ENCODE data around the gene SLC29A4. TPM values are rescaled to one million over a fixed set of nuclear protein-coding genes. Genes with fewer than 3 reads are reported as not detected.
"Not testable (repeated sequence)": the region's sequence is repeated elsewhere in the genome, so short reads cannot be mapped to it uniquely, and the experiment has no call there.

Gene SLC29A4
- total RNA-seq, 1 donor from 2014 or later, result 6.3 TPM

- not testable (repeated sequence) for H3K27ac ChIP-seq (ENCODE audit: low read depth, low read length); H3K27me3 ChIP-seq (ENCODE audit: control insufficient read depth in 3 of 3, insufficient read depth in 3 of 3, low read length in 3 of 3); H3K9me3 ChIP-seq (ENCODE audit: control insufficient read depth in 3 of 3, low read length in 3 of 3); H3K4me1 ChIP-seq (ENCODE audit: control insufficient read depth in 3 of 3, insufficient read depth in 3 of 3, low read length in 3 of 3); H3K4me3 ChIP-seq (ENCODE audit: low read length in 3 of 3); H3K9ac ChIP-seq (ENCODE audit: low read depth in 1 of 3, low read length in 3 of 3)
- peaks cover 18 to 23% (median 23%) of the 10 kb centered on the region in 3 donors for H3K36me3 ChIP-seq (ENCODE audit: control insufficient read depth in 3 of 3, insufficient read depth in 3 of 3, low read length in 3 of 3)
Measured at GRCh38 chr7:5307221-5308142, 24.7 kb downstream of the SLC29A4 start.

GRCh38 chr7:5309146-5309545 is 26.4 kb downstream of the SLC29A4 start:
- H3K4me1 ChIP-seq (ENCODE audit: control insufficient read depth in 3 of 3, insufficient read depth in 3 of 3, low read length in 3 of 3), result no peaks in the 10 kb centered on the region
- H3K9me3 ChIP-seq (ENCODE audit: control insufficient read depth in 3 of 3, low read length in 3 of 3), result no peaks in the 10 kb centered on the region
- no peak overlapping the region for H3K27ac ChIP-seq (ENCODE audit: low read depth, low read length)
- peaks cover 18 to 23% (median 23%) of the 10 kb centered on the region in 3 donors for H3K36me3 ChIP-seq (ENCODE audit: control insufficient read depth in 3 of 3, insufficient read depth in 3 of 3, low read length in 3 of 3)
- H3K4me3 ChIP-seq (ENCODE audit: low read length in 3 of 3), result no peak overlapping the region
- no peaks in the 10 kb centered on the region for H3K27me3 ChIP-seq (ENCODE audit: control insufficient read depth in 3 of 3, insufficient read depth in 3 of 3, low read length in 3 of 3)
- no peak overlapping the region for H3K9ac ChIP-seq (ENCODE audit: low read depth in 1 of 3, low read length in 3 of 3)

- Histone ChIP-seq H3K9ac (ENCODE audit: low read depth in 1 of 3, low read length in 3 of 3) (no peak overlapping the region), H3K27me3 (ENCODE audit: control insufficient read depth in 3 of 3, insufficient read depth in 3 of 3, low read length in 3 of 3) (no peaks in the 10 kb centered on the region), H3K36me3 (ENCODE audit: control insufficient read depth in 3 of 3, insufficient read depth in 3 of 3, low read length in 3 of 3) (peaks cover 24 to 33% (median 31%) of the 10 kb centered on the region in 3 donors), H3K9me3 (ENCODE audit: control insufficient read depth in 3 of 3, low read length in 3 of 3) (no peaks in the 10 kb centered on the region), H3K4me3 (ENCODE audit: low read length in 3 of 3) (no peak overlapping the region), H3K4me1 (ENCODE audit: control insufficient read depth in 3 of 3, insufficient read depth in 3 of 3, low read length in 3 of 3) (no peaks in the 10 kb centered on the region), H3K27ac (ENCODE audit: low read depth, low read length) (no peak overlapping the region)
Measured at GRCh38 chr7:5310822-5311405, 28.2 kb downstream of the SLC29A4 start.

- not testable (repeated sequence) for H3K9me3 ChIP-seq (ENCODE audit: control insufficient read depth in 3 of 3, low read length in 3 of 3); H3K4me3 ChIP-seq (ENCODE audit: low read length in 3 of 3); H3K27ac ChIP-seq (ENCODE audit: low read depth, low read length); H3K9ac ChIP-seq (ENCODE audit: low read depth in 1 of 3, low read length in 3 of 3); H3K4me1 ChIP-seq (ENCODE audit: control insufficient read depth in 3 of 3, insufficient read depth in 3 of 3, low read length in 3 of 3); H3K27me3 ChIP-seq (ENCODE audit: control insufficient read depth in 3 of 3, insufficient read depth in 3 of 3, low read length in 3 of 3)
- H3K36me3 ChIP-seq (ENCODE audit: control insufficient read depth in 3 of 3, insufficient read depth in 3 of 3, low read length in 3 of 3), result peaks cover 30 to 37% (median 31%) of the 10 kb centered on the region in 3 donors
Measured at GRCh38 chr7:5312276-5313070, 29.7 kb downstream of the SLC29A4 start.

DNA sequence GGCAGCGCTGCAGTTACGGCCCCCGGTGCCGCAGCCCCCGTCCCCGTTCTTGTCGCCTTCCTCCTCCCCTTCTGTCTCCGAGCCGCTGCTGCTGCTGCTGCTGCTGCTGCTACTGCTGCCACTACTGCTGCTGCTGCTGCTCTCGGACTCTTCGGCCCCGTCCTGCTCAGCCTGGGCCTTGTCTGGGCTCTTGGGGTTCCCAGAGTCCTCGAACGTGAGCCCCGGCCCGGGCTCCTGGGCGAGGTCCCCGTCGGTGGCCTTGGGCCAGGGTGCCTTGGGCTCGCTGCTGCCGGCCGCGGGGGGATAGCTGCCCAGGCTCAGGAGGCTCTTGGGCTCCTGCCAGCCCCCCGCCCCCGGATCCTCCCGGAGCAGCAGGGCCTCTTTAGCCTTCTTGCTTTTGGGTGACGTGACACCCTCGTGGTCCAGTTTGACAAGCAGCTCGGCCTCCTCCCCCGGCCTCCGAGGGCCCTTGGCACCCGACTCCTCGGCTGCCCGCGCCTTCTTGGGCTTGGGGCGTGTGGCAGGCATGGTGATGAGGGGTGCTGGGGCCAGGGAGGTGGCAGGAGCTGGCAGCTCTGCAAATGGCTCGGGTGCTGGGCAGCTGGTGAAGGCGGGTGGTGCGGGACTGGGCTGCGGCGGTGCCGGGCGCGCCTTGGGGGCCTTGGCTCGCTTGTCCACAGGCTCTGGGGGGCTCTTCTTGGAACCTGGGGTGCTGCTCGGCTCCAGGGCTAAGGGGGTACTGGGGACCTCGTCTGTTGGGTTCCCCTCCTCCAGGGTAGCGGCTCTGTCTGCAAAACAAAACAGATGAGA is 30.5 kb downstream of the SLC29A4 start:
- H3K36me3 ChIP-seq (ENCODE audit: control insufficient read depth in 3 of 3, insufficient read depth in 3 of 3, low read length in 3 of 3), result peaks cover 24 to 35% (median 26%) of the 10 kb centered on the region in 3 donors
- H3K9ac ChIP-seq (ENCODE audit: low read depth in 1 of 3, low read length in 3 of 3); H3K27ac ChIP-seq (ENCODE audit: low read depth, low read length); H3K4me1 ChIP-seq (ENCODE audit: control insufficient read depth in 3 of 3, insufficient read depth in 3 of 3, low read length in 3 of 3); H3K9me3 ChIP-seq (ENCODE audit: control insufficient read depth in 3 of 3, low read length in 3 of 3); H3K4me3 ChIP-seq (ENCODE audit: low read length in 3 of 3); H3K27me3 ChIP-seq (ENCODE audit: control insufficient read depth in 3 of 3, insufficient read depth in 3 of 3, low read length in 3 of 3): not testable (repeated sequence)

GRCh38 chr7:5314864-5315263 is 32.1 kb downstream of the SLC29A4 start:
- Histone ChIP-seq H3K9ac (ENCODE audit: low read depth in 1 of 3, low read length in 3 of 3) (no peak overlapping the region), H3K9me3 (ENCODE audit: control insufficient read depth in 3 of 3, low read length in 3 of 3) (peaks cover 0 to 3% (median 2%) of the 10 kb centered on the region in 3 donors), H3K4me1 (ENCODE audit: control insufficient read depth in 3 of 3, insufficient read depth in 3 of 3, low read length in 3 of 3) (no peaks in the 10 kb centered on the region), H3K4me3 (ENCODE audit: low read length in 3 of 3) (no peak overlapping the region), H3K27ac (ENCODE audit: low read depth, low read length) (no peak overlapping the region), H3K36me3 (ENCODE audit: control insufficient read depth in 3 of 3, insufficient read depth in 3 of 3, low read length in 3 of 3) (peaks cover 30 to 43% (median 33%) of the 10 kb centered on the region in 3 donors), H3K27me3 (ENCODE audit: control insufficient read depth in 3 of 3, insufficient read depth in 3 of 3, low read length in 3 of 3) (no peaks in the 10 kb centered on the region)

DNA sequence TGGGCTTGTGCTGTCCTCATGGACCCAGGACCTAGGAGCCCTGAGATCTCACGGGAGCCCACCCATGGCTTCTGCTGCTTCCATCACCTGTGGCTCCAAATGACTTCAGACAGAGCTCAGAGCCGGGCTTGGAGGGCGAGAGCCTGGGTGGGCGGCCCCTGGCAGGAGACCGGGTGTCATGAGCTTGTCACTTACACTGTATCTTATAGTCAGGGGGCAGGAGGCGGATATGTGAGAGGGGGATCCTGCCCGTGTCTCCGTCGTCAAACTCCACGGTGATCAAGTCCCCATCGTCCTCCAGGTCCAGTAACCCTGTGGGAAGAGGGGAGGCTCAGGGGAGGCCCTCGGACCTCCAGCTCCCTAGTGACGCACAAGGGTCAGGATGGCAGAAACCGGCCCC is 33.0 kb downstream of the SLC29A4 start:
- Histone ChIP-seq H3K9ac (ENCODE audit: low read depth in 1 of 3, low read length in 3 of 3) (no peak overlapping the region), H3K4me1 (ENCODE audit: control insufficient read depth in 3 of 3, insufficient read depth in 3 of 3, low read length in 3 of 3) (no peaks in the 10 kb centered on the region), H3K9me3 (ENCODE audit: control insufficient read depth in 3 of 3, low read length in 3 of 3) (peaks cover 0 to 3% (median 2%) of the 10 kb centered on the region in 3 donors), H3K4me3 (ENCODE audit: low read length in 3 of 3) (no peak overlapping the region), H3K36me3 (ENCODE audit: control insufficient read depth in 3 of 3, insufficient read depth in 3 of 3, low read length in 3 of 3) (peaks cover 31 to 45% (median 38%) of the 10 kb centered on the region in 3 donors), H3K27ac (ENCODE audit: low read depth, low read length) (no peak overlapping the region), H3K27me3 (ENCODE audit: control insufficient read depth in 3 of 3, insufficient read depth in 3 of 3, low read length in 3 of 3) (no peaks in the 10 kb centered on the region)

DNA sequence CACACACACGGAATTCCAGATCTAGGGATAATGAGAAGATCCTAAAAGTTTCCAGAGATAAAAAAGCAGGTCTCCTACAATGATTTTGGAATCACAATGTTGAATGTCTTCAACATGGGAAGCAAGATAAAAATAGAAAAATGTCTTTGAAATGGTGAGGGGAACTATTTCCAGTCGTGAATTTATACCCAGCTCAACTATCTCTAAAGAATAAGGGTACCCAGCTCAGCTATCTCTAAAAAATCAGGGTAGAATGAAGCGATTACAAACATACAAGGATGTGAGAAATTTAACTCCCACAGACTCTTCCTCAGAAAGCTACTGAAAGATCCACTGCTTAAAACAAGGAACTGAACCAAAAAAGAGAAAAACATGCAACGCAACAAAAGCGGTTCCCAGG is 35.9 kb downstream of the SLC29A4 start:
- H3K36me3 ChIP-seq (ENCODE audit: control insufficient read depth in 3 of 3, insufficient read depth in 3 of 3, low read length in 3 of 3), result peaks cover 31 to 50% (median 42%) of the 10 kb centered on the region in 3 donors
- H3K27me3 ChIP-seq (ENCODE audit: control insufficient read depth in 3 of 3, insufficient read depth in 3 of 3, low read length in 3 of 3); H3K27ac ChIP-seq (ENCODE audit: low read depth, low read length); H3K4me1 ChIP-seq (ENCODE audit: control insufficient read depth in 3 of 3, insufficient read depth in 3 of 3, low read length in 3 of 3); H3K9me3 ChIP-seq (ENCODE audit: control insufficient read depth in 3 of 3, low read length in 3 of 3); H3K9ac ChIP-seq (ENCODE audit: low read depth in 1 of 3, low read length in 3 of 3); H3K4me3 ChIP-seq (ENCODE audit: low read length in 3 of 3): not testable (repeated sequence)

GRCh38 chr7:5320391-5320790 is 37.6 kb downstream of the SLC29A4 start:
- Histone ChIP-seq H3K4me1 (ENCODE audit: control insufficient read depth in 3 of 3, insufficient read depth in 3 of 3, low read length in 3 of 3) (no peaks in the 10 kb centered on the region), H3K36me3 (ENCODE audit: control insufficient read depth in 3 of 3, insufficient read depth in 3 of 3, low read length in 3 of 3) (peaks cover 39 to 56% (median 46%) of the 10 kb centered on the region in 3 donors), H3K4me3 (ENCODE audit: low read length in 3 of 3) (no peak overlapping the region), H3K9me3 (ENCODE audit: control insufficient read depth in 3 of 3, low read length in 3 of 3) (peaks cover 0 to 3% (median 2%) of the 10 kb centered on the region in 3 donors), H3K27me3 (ENCODE audit: control insufficient read depth in 3 of 3, insufficient read depth in 3 of 3, low read length in 3 of 3) (no peaks in the 10 kb centered on the region), H3K27ac (ENCODE audit: low read depth, low read length) (no peak overlapping the region), H3K9ac (ENCODE audit: low read depth in 1 of 3, low read length in 3 of 3) (no peak overlapping the region)
